HEK293 (cell line): ENCODE data around the gene KRTCAP2.

Experiments
- CTCF ChIA-PET: fragments of 350-600 bp; formaldehyde crosslinking; extraction: SDS; loops from one replicate; lab custom pipeline; 2021; ENCODE audit warnings: antibody characterized with exemption; lab: Yijun Ruan, JAX
- POLR2A ChIA-PET: fragments of 300-600 bp; formaldehyde crosslinking; extraction: SDS; loops from one replicate; lab custom pipeline; 2020; ENCODE audit warnings: antibody characterized with exemption, inconsistent platforms; lab: Yijun Ruan, JAX
- H3K27ac ChIP-seq: fragments of 200-500 bp; sonication (Bioruptor generic); 2 replicates; pipeline ENCODE4 v1.5.1; 2014; ENCODE audit warnings: low read depth, low read length, control low read depth, inconsistent platforms; ENCODE audit errors: extremely low read depth
- H3K36me3 ChIP-seq, 2 experiments: fragments of 200-500 bp in 1 of 2; sonication (Bioruptor generic) in 1 of 2; 1 replicate in 1 of 2; 2 replicates in 1 of 2; pipeline ENCODE4 v1.5.1; 2014 to 2017; ENCODE audit warnings: inconsistent platforms in 2 of 2, low read length in 2 of 2; ENCODE audit not compliant: control insufficient read depth in 2 of 2, insufficient read depth in 1 of 2
- H3K4me1 ChIP-seq: fragments of 200-500 bp; sonication (Bioruptor generic); 2 replicates; pipeline ENCODE4 v1.5.1; 2014; ENCODE audit warnings: mild to moderate bottlenecking, low read length, inconsistent platforms; ENCODE audit not compliant: control insufficient read depth, insufficient read depth
- H3K4me3 ChIP-seq: 2 replicates; pipeline ENCODE4 v1.5.1; 2011; ENCODE audit warnings: low read depth, mild to moderate bottlenecking, control low read depth, low read length, moderate library complexity
- H3K9me3 ChIP-seq: fragments of 200-500 bp; sonication (Bioruptor generic); 2 replicates; pipeline ENCODE4 v1.5.1; 2014; ENCODE audit warnings: low read depth, low read length, inconsistent platforms; ENCODE audit not compliant: control insufficient read depth, insufficient read depth
- EGR2 ChIP-seq: fragments of 450-650 bp; formaldehyde crosslinking; IDR thresholded peaks from 2 replicates; pipeline ENCODE4 v1.5.1; 2016; ENCODE audit warnings: low read depth, missing biosample characterization, missing genetic modification characterization
- HIC1 ChIP-seq: fragments of 450-650 bp; formaldehyde crosslinking; IDR thresholded peaks from 2 replicates; pipeline ENCODE4 v1.5.1; 2016; ENCODE audit warnings: missing biosample characterization, missing genetic modification characterization
- HOXC10 ChIP-seq: sonication (generic); formaldehyde crosslinking; IDR thresholded peaks from 2 replicates; pipeline ENCODE4 v1.8.1; 2023; ENCODE audit warnings: mild to moderate bottlenecking, missing genetic modification reagents
- KLF8 ChIP-seq: fragments of 450-650 bp; formaldehyde crosslinking; IDR thresholded peaks from 2 replicates; pipeline ENCODE4 v1.5.1; 2016; ENCODE audit warnings: missing biosample characterization, missing genetic modification characterization
- OVOL3 ChIP-seq: fragments of 450-650 bp; formaldehyde crosslinking; IDR thresholded peaks from 2 replicates; pipeline ENCODE4 v1.5.1; 2016; ENCODE audit warnings: missing biosample characterization, missing genetic modification characterization
- PATZ1 ChIP-seq: fragments of 450-650 bp; formaldehyde crosslinking; IDR thresholded peaks from 2 replicates; pipeline ENCODE4 v1.5.1; 2016; ENCODE audit warnings: missing biosample characterization, missing genetic modification characterization
- PRDM6 ChIP-seq: fragments of 450-650 bp; formaldehyde crosslinking; IDR thresholded peaks from 2 replicates; pipeline ENCODE4 v1.5.1; 2017; ENCODE audit warnings: missing biosample characterization, missing genetic modification characterization
- SCRT1 ChIP-seq: fragments of 450-650 bp; formaldehyde crosslinking; IDR thresholded peaks from 2 replicates; pipeline ENCODE4 v1.5.1; 2016; ENCODE audit warnings: missing biosample characterization, missing genetic modification characterization, borderline replicate concordance
- SCRT2 ChIP-seq: fragments of 450-650 bp; formaldehyde crosslinking; IDR thresholded peaks from 2 replicates; pipeline ENCODE4 v1.5.1; 2016; ENCODE audit warnings: missing biosample characterization, missing genetic modification characterization
- SP2 ChIP-seq: fragments of 450-650 bp; formaldehyde crosslinking; IDR thresholded peaks from 2 replicates; pipeline ENCODE4 v1.5.1; 2016; ENCODE audit warnings: missing biosample characterization, missing genetic modification characterization
- SP7 ChIP-seq: fragments of 450-650 bp; formaldehyde crosslinking; IDR thresholded peaks from 2 replicates; pipeline ENCODE4 v1.5.1; 2016; ENCODE audit warnings: missing biosample characterization, missing genetic modification characterization
- WT1 ChIP-seq: fragments of 450-650 bp; formaldehyde crosslinking; IDR thresholded peaks from 2 replicates; pipeline ENCODE4 v1.5.1; 2016; ENCODE audit warnings: missing biosample characterization, missing genetic modification characterization
- YY1 ChIP-seq: fragments of 450-650 bp; formaldehyde crosslinking; IDR thresholded peaks from 2 replicates; pipeline ENCODE4 v1.5.1; 2018; ENCODE audit warnings: missing biosample characterization, missing genetic modification characterization
- YY2 ChIP-seq: fragments of 450-650 bp; formaldehyde crosslinking; IDR thresholded peaks from 2 replicates; pipeline ENCODE4 v1.5.1; 2016; ENCODE audit warnings: missing biosample characterization, missing genetic modification characterization
- ZFHX2 ChIP-seq: fragments of 450-650 bp; formaldehyde crosslinking; conservative IDR thresholded peaks from 2 replicates; pipeline ENCODE4 v1.5.1; 2016; ENCODE audit warnings: missing biosample characterization, missing genetic modification characterization
- ZNF157 ChIP-seq: fragments of 450-650 bp; formaldehyde crosslinking; IDR thresholded peaks from 2 replicates; pipeline ENCODE4 v1.5.1; 2016; ENCODE audit warnings: missing biosample characterization, missing genetic modification characterization
- ZNF24 ChIP-seq: fragments of 450-650 bp; formaldehyde crosslinking; IDR thresholded peaks from 2 replicates; pipeline ENCODE4 v1.5.1; 2016; ENCODE audit warnings: missing biosample characterization, missing genetic modification characterization
- ZNF324 ChIP-seq: fragments of 450-650 bp; formaldehyde crosslinking; IDR thresholded peaks from 2 replicates; pipeline ENCODE4 v1.5.1; 2016; ENCODE audit warnings: missing biosample characterization, missing genetic modification characterization
- ZNF341 ChIP-seq: fragments of 450-650 bp; formaldehyde crosslinking; IDR thresholded peaks from 2 replicates; pipeline ENCODE4; 2016; ENCODE audit warnings: low read depth, missing biosample characterization, missing genetic modification characterization
- ZNF549 ChIP-seq: fragments of 450-650 bp; IDR thresholded peaks from 2 replicates; pipeline ENCODE4 v1.5.1; 2018; ENCODE audit warnings: missing biosample characterization, missing genetic modification characterization, mild to moderate bottlenecking, inconsistent platforms, moderate library complexity
- ZNF621 ChIP-seq: fragments of 450-650 bp; formaldehyde crosslinking; IDR thresholded peaks from 2 replicates; pipeline ENCODE4 v1.5.1; 2017; ENCODE audit warnings: missing biosample characterization, missing genetic modification characterization
- ZNF677 ChIP-seq: fragments of 450-650 bp; IDR thresholded peaks from 2 replicates; pipeline ENCODE4 v1.5.0; 2018; ENCODE audit warnings: missing biosample characterization, mild to moderate bottlenecking, missing genetic modification characterization, moderate library complexity
- ZNF692 ChIP-seq: fragments of 450-650 bp; formaldehyde crosslinking; IDR thresholded peaks from 2 replicates; pipeline ENCODE4 v1.5.1; 2016; ENCODE audit warnings: missing biosample characterization, missing genetic modification characterization
- ZNF777 ChIP-seq: fragments of 450-650 bp; formaldehyde crosslinking; IDR thresholded peaks from 2 replicates; pipeline ENCODE4 v1.5.1; 2017; ENCODE audit warnings: missing biosample characterization, missing genetic modification characterization, borderline replicate concordance
- ZXDB ChIP-seq: fragments of 450-650 bp; formaldehyde crosslinking; IDR thresholded peaks from 2 replicates; pipeline ENCODE4 v1.5.1; 2016; ENCODE audit warnings: missing biosample characterization, missing genetic modification characterization

The KRTCAP2 gene

GRCh38 chr1:155135415-155136028, 37.6 kb downstream of the KRTCAP2 start, which contains the start of gene SLC50A1 (continued):
- TF ChIP-seq ZNF692 (tag by site-specific recombination) (no peak; the same call in 1 of the 2 replicates), KLF8 (tag by site-specific recombination) (peak; percentile 52; the same call in 1 of the 2 replicates), ZNF777 (tag by site-specific recombination) (no peak), ZNF324 (peak; percentile 25; the same call in 1 of the 2 replicates), ZNF549 (tag by site-specific recombination) (no peak), SCRT2 (tag by site-specific recombination) (peak; percentile 88), SP7 (tag by site-specific recombination) (no peak; the same call in none of the 2 replicates), YY2 (tag by site-specific recombination) (no peak), ZNF677 (no peak), PRDM6 (tag by site-specific recombination) (no peak), EGR2 (tag by site-specific recombination) (peak; percentile 53; the same call in 1 of the 2 replicates), ZNF24 (tag by site-specific recombination) (0 out of 2 replicates have a peak, but pooled peaks have one; percentile 34), ZNF621 (tag by site-specific recombination) (no peak), YY1 (tag by site-specific recombination) (no peak), ZNF341 (tag by site-specific recombination) (peak; percentile 62), OVOL3 (tag by site-specific recombination) (no peak), SCRT1 (tag by site-specific recombination) (no peak), HOXC10 (CRISPR knock-in tag) (no peak)

- peak overlapping the region; percentile 88 for H3K27ac ChIP-seq
- H3K4me1 ChIP-seq = peaks cover 2% of the 10 kb centered on the region; the same call in 1 of the 2 replicates
- H3K9me3 ChIP-seq = no peaks in the 10 kb centered on the region
- H3K36me3 ChIP-seq = peaks cover 3 to 55% of the 10 kb centered on the region in 2 experiments; a peak in 2 of 3 replicates
- POLR2A ChIA-PET = interaction anchor here (0.6 to 2.2 kb wide), 6 partner anchors 8 to 70 kb away, joined by 4 to 13 read pairs (median 4); partner anchors contain the start of genes KRTCAP2 and TRIM46
- CTCF ChIA-PET = interaction anchor here (0.9 to 8.1 kb wide), 9 partner anchors 11 to 73 kb away, joined by 3 to 54 read pairs (median 4); partner anchors contain the start of gene KRTCAP2
- H3K4me3 ChIP-seq = peak overlapping the region; percentile 58
- TF ChIP-seq SCRT2 (tag by site-specific recombination) (peak; percentile 99), ZFHX2 (tag by site-specific recombination) (peak; percentile 93), WT1 (tag by site-specific recombination) (peak; percentile 44; the same call in 1 of the 2 replicates), KLF8 (tag by site-specific recombination) (peak; percentile 56), ZNF157 (tag by site-specific recombination) (no peak), HIC1 (peak; percentile 58; the same call in 1 of the 2 replicates), ZXDB (peak; percentile 2; the same call in 1 of the 2 replicates), SP2 (tag by site-specific recombination) (peak; percentile 84), PATZ1 (peak; percentile 65; the same call in 1 of the 2 replicates)
Observed at GRCh38 chr1:155134880-155135414, 38.2 kb downstream of the KRTCAP2 start.
